B cell (primary cell): ENCODE measurements around the gene NFIB. TPM values are rescaled to one million over a fixed set of nuclear protein-coding genes. Genes with fewer than 3 reads are reported as not detected.

ENCODE experiments used
- ATAC-seq: fragments of 200-7000 bp; cut with Tn5 transposase; one replicate; pipeline ENCODE4 v1.10.0; 2021; ENCODE audit warnings: low read depth, mild to moderate bottlenecking, moderate number of reproducible peaks, moderate library complexity
- CTCF ChIA-PET: fragments of 350-600 bp; sonication (Branson Sonifier 250); formaldehyde crosslinking; loops from one replicate; lab custom pipeline; 2021; ENCODE audit warnings: antibody characterized with exemption, inconsistent platforms; lab: Charles Lee
- POLR2A ChIA-PET: fragments of 350-600 bp; sonication (Branson Sonifier 250); formaldehyde crosslinking; loops from one replicate; lab custom pipeline; 2021; ENCODE audit warnings: antibody characterized with exemption; lab: Charles Lee
- DNase-seq: peaks from one replicate; pipeline ENCODE4 v3.0.0; 2013
- H2AFZ ChIP-seq: 2 replicates; pipeline ENCODE4 v1.6.1; 2012; ENCODE audit warnings: mild to moderate bottlenecking, low read depth, low read length; ENCODE audit not compliant: insufficient read depth, poor library complexity, severe bottlenecking
- H3K27ac ChIP-seq, 2 donors: 1 replicate in 1 of 2; 2 replicates in 1 of 2; pipeline ENCODE4 v1.5.1; 2012 to 2013; ENCODE audit warnings: low read length in 2 of 2, mild to moderate bottlenecking in 2 of 2, moderate library complexity in 1 of 2
- H3K27me3 ChIP-seq, 4 experiments: fragments of 200-600 bp in 1 of 4; sonication (generic) in 1 of 4; replicated peaks in 1 of 4; 1 replicate in 2 of 4; 2 replicates in 2 of 4; pipeline versions ENCODE4 v1.6.1 to v1.7.0; 2013 to 2016; ENCODE audit warnings: low read length in 3 of 4, mild to moderate bottlenecking in 2 of 4, mixed read lengths in 1 of 4, moderate library complexity in 1 of 4; ENCODE audit not compliant: insufficient read depth in 4 of 4, control insufficient read depth in 3 of 4; ENCODE audit errors: control extremely low read depth in 1 of 4
- H3K36me3 ChIP-seq, 2 experiments: replicated peaks in 1 of 2; 1 replicate in 1 of 2; 2 replicates in 1 of 2; pipeline versions ENCODE4 v1.6.1 to v1.7.1; 2013; ENCODE audit warnings: low read length in 1 of 2; ENCODE audit not compliant: insufficient read depth in 2 of 2, control insufficient read depth in 1 of 2; ENCODE audit errors: control extremely low read depth in 1 of 2, extremely low read depth in 1 of 2
- H3K4me1 ChIP-seq, 2 donors: fragments of 200-600 bp in 1 of 2; sonication (generic) in 1 of 2; 1 replicate in 1 of 2; 2 replicates in 1 of 2; pipeline versions ENCODE4 v1.5.1 to v1.6.1; 2013 to 2017; ENCODE audit warnings: low read length in 2 of 2; ENCODE audit not compliant: control insufficient read depth in 2 of 2, insufficient read depth in 2 of 2
- H3K4me2 ChIP-seq: replicated peaks from 2 replicates; pipeline ENCODE3; 2012; ENCODE audit warnings: mild to moderate bottlenecking, low read depth, low read length; ENCODE audit not compliant: poor library complexity, severe bottlenecking
- H3K4me3 ChIP-seq, 5 experiments: fragments of 200-600 bp in 1 of 5; sonication (generic) in 1 of 5; 1 replicate in 3 of 5; 2 replicates in 2 of 5; pipeline versions ENCODE4 v1.5.1 to v1.7.0; 2011 to 2016; ENCODE audit warnings: low read length in 4 of 5, mild to moderate bottlenecking in 4 of 5, low read depth in 2 of 5, control low read depth in 1 of 5, moderate library complexity in 1 of 5; ENCODE audit not compliant: insufficient read depth in 1 of 5; ENCODE audit errors: control extremely low read depth in 1 of 5, extremely low read depth in 1 of 5
- H3K79me2 ChIP-seq: fragments of 200-600 bp; sonication (generic); one replicate; pipeline ENCODE4 v1.6.0; 2016; ENCODE audit warnings: low read length; ENCODE audit not compliant: control insufficient read depth, insufficient read depth
- H3K9ac ChIP-seq: fragments of 200-600 bp; sonication (generic); 2 replicates; pipeline ENCODE4 v1.6.1; 2017; ENCODE audit warnings: mild to moderate bottlenecking, low read length, moderate library complexity
- H3K9me3 ChIP-seq, 3 donors: one replicate each; pipeline versions ENCODE4 v1.6.1 to v1.7.1; 2013; ENCODE audit warnings: low read length in 2 of 3; ENCODE audit not compliant: control insufficient read depth in 2 of 3, insufficient read depth in 1 of 3; ENCODE audit errors: control extremely low read depth in 1 of 3
- H4K20me1 ChIP-seq: 2 replicates; pipeline ENCODE4 v1.6.0; 2012; ENCODE audit warnings: mild to moderate bottlenecking, low read length; ENCODE audit not compliant: insufficient read depth, control insufficient read depth, poor library complexity, severe bottlenecking
- H3K27ac Mint-ChIP-seq: one replicate; pipeline ENCODE4 v1.8.0; 2021; ENCODE audit warnings: mixed read lengths
- H3K27me3 Mint-ChIP-seq: one replicate; pipeline ENCODE4 v1.8.0; 2021; ENCODE audit warnings: mixed read lengths
- H3K4me1 Mint-ChIP-seq: one replicate; pipeline ENCODE4 v1.8.0; 2021; ENCODE audit warnings: mixed read lengths
- H3K4me3 Mint-ChIP-seq: one replicate; pipeline ENCODE4 v1.8.0; 2021; ENCODE audit warnings: mixed read lengths
- H3K9me3 Mint-ChIP-seq: one replicate; pipeline ENCODE4 v1.8.0; 2022; ENCODE audit warnings: mixed read lengths; ENCODE audit not compliant: insufficient read depth
- EZH2 ChIP-seq: IDR thresholded peaks from 2 replicates; pipeline ENCODE4 v1.6.1; 2012; ENCODE audit warnings: borderline replicate concordance, low read depth, mild to moderate bottlenecking, moderate library complexity, low read length; ENCODE audit not compliant: insufficient read depth, poor library complexity, severe bottlenecking
- WGBS: methylation state at CpG from one replicate; pipeline ENCODE4 v1.1.5; 2013; ENCODE audit warnings: missing lambda C conversion rate; ENCODE audit not compliant: insufficient coverage; 5-methylcytosine and 5-hydroxymethylcytosine counted together
- intact Hi-C: fragments of 100-400 bp; cut with micrococcal nuclease; formaldehyde crosslinking; loops from one replicate; pipeline ENCODE4 v1.10.0; 2022
- polyA plus RNA-seq: library from polyadenylated mRNA; depleted of rRNA; stranded (reverse); fragments of >200 nt; gene quantifications from 2 replicates; pipeline ENCODE4 v1.2.3, GENCODE V29; 2012
- total RNA-seq, 2 donors: library from RNA; stranded (reverse); fragments of 120-200 nt in 1 of 2; gene quantifications; 1 replicate in 1 of 2; 2 replicates in 1 of 2; pipeline versions ENCODE4 v1.2.3 to v1.2.4, GENCODE V29; 2013 to 2022
- TF ChIP-seq, protein P1 (sequence below): fragments of 200-600 bp; IDR thresholded peaks from one replicate; pipeline ENCODE4 v1.8.0; 2022; ENCODE audit warnings: antibody characterized with exemption, mild to moderate bottlenecking

The NFIB gene
- total and polyA plus RNA-seq, 2 donors (not counting 1 experiment from before 2014, with no cell fraction given), result not detected

DNA sequence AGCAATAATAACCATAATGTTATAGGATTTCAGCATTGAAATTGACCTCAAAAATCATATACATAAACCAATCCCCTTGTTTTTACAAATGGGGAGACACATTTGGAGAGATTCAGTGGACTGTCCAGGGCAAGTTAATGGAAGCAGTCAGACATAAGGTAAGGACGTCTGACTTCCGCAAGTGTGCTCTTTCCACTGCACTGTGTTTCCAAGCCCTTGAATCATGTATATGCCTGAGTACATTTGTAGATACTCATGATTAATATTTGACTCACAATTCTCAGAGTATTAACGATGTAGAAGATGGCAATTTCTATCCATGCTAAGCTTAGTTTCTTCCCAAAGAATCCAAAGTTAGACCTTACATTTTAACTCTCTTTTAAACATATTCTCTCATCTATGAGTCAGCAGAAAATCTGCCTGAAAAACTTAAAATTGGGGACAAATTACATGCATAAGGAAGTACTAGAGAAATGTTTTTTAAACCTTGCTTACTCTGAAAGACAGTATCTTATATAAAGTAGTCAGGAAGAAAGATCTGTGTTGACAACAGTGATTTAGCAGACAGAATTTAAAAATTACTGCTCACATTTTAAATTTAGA is 165.3 kb downstream of the NFIB start:
- CTCF ChIA-PET, result no interaction called here
- H3K27me3 Mint-ChIP-seq, result no peaks in the 10 kb centered on the region
- H3K9me3 Mint-ChIP-seq, result no peaks in the 10 kb centered on the region
- Histone ChIP-seq H3K4me2 (no peak overlapping the region), H3K9me3 (no peaks in the 10 kb centered on the region), H3K36me3 (no peaks in the 10 kb centered on the region), H3K4me3 (no peak overlapping the region), H3K27ac (no peak overlapping the region), H2AFZ (no peak overlapping the region), H4K20me1 (no peaks in the 10 kb centered on the region), H3K9ac (no peak overlapping the region), H3K79me2 (no peaks in the 10 kb centered on the region), H3K4me1 (no peaks in the 10 kb centered on the region), H3K27me3 (no peaks in the 10 kb centered on the region)
- TF ChIP-seq, protein P1, sequence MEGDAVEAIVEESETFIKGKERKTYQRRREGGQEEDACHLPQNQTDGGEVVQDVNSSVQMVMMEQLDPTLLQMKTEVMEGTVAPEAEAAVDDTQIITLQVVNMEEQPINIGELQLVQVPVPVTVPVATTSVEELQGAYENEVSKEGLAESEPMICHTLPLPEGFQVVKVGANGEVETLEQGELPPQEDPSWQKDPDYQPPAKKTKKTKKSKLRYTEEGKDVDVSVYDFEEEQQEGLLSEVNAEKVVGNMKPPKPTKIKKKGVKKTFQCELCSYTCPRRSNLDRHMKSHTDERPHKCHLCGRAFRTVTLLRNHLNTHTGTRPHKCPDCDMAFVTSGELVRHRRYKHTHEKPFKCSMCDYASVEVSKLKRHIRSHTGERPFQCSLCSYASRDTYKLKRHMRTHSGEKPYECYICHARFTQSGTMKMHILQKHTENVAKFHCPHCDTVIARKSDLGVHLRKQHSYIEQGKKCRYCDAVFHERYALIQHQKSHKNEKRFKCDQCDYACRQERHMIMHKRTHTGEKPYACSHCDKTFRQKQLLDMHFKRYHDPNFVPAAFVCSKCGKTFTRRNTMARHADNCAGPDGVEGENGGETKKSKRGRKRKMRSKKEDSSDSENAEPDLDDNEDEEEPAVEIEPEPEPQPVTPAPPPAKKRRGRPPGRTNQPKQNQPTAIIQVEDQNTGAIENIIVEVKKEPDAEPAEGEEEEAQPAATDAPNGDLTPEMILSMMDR, result no peak
- TF ChIP-seq EZH2, result no peak
- H3K4me3 Mint-ChIP-seq, result no peak overlapping the region
- H3K4me1 Mint-ChIP-seq, result no peaks in the 10 kb centered on the region
- POLR2A ChIA-PET, result no interaction called here
- WGBS, result no CpG with 5 or more reads among the region's 3 CpGs
- no peak for DNase-seq
- ATAC-seq, result no peak
- no peak overlapping the region for H3K27ac Mint-ChIP-seq
- intact Hi-C loops, result no loop called here

DNA sequence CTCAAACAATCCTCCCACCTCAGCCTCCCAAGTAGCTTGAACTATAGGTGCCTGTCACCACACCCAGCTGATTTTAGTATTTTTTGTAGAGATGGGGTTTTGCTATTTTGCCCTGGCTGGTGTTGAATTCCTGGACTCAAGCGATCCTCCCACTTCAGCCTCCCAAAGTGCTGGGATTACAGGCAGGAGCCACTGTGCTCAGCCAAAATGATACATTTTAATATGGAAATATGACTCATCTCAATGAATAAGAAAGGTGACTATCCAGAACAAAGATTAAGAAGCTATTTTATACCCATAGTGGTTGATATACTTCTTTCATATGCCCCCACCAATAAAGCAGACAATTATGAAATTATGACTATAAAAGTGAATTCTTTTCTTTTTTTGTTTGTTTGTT is 166.2 kb downstream of the NFIB start:
- H3K4me3 ChIP-seq, result no peak overlapping the region
- H3K36me3 ChIP-seq, result no peaks in the 10 kb centered on the region
- H3K4me2 ChIP-seq, result no peak overlapping the region
- CTCF ChIA-PET, result no interaction called here
- no peak overlapping the region for H3K9ac ChIP-seq
- TF ChIP-seq, protein P1, result no peak
- no peak for TF ChIP-seq EZH2
- Mint-ChIP-seq H3K4me1 (no peaks in the 10 kb centered on the region), H3K4me3 (no peak overlapping the region), H3K27ac (no peak overlapping the region), H3K27me3 (no peaks in the 10 kb centered on the region), H3K9me3 (no peaks in the 10 kb centered on the region)
- no peaks in the 10 kb centered on the region for H3K79me2 ChIP-seq
- ATAC-seq (no peak), DNase-seq (no peak)
- H3K4me1 ChIP-seq, result no peaks in the 10 kb centered on the region
- intact Hi-C loops, result no loop called here
- no peaks in the 10 kb centered on the region for H3K27me3 ChIP-seq
- no CpG with 5 or more reads among the region's 1 CpG for WGBS
- no peak overlapping the region for H3K27ac ChIP-seq
- H3K9me3 ChIP-seq, result no peaks in the 10 kb centered on the region
- no peaks in the 10 kb centered on the region for H4K20me1 ChIP-seq
- no peak overlapping the region for H2AFZ ChIP-seq
- POLR2A ChIA-PET, result no interaction called here
